H1 (cell line): ENCODE measurements around the gene SDF2L1. TPM values are rescaled to one million over a fixed set of nuclear protein-coding genes. Genes with fewer than 3 reads are reported as not detected.

ENCODE experiments used
- CTCF ChIA-PET: fragments of 300-600 bp; sonication (Branson Sonifier 250); formaldehyde crosslinking; loops from one replicate; lab custom pipeline; 2021; ENCODE audit not compliant: partially characterized antibody; lab: Charles Lee
- POLR2A ChIA-PET: fragments of 300-600 bp; sonication (Branson Sonifier 250); formaldehyde crosslinking; loops from one replicate; lab custom pipeline; 2021; ENCODE audit warnings: inconsistent platforms; ENCODE audit not compliant: partially characterized antibody; lab: Charles Lee
- DNase-seq, 2 experiments: peaks; one replicate each; pipeline versions ENCODE4 v3.0.0 to v3.0.0-alpha.2; 2010 to 2022; ENCODE audit warnings: low spot score in 2 of 2, low read depth in 1 of 2, mixed read lengths in 1 of 2
- FAIRE-seq: peaks from 2 replicates; lab custom pipeline; 2011; peaks lifted over from hg19 to GRCh38; lab: Jason Lieb, UNC
- H2AFZ ChIP-seq: 2 replicates; pipeline ENCODE4 v1.8.1; 2012; ENCODE audit warnings: low read length, inconsistent platforms
- H2AK5ac ChIP-seq: 2 replicates; pipeline ENCODE4 v1.6.1; 2013; ENCODE audit warnings: low read depth, low read length
- H2BK120ac ChIP-seq: replicated peaks from 2 replicates; pipeline ENCODE3; 2013; ENCODE audit warnings: low read depth, low read length, inconsistent platforms
- H2BK12ac ChIP-seq: 2 replicates; pipeline ENCODE4 v1.6.1; 2013; ENCODE audit warnings: low read depth, low read length
- H2BK15ac ChIP-seq: 2 replicates; pipeline ENCODE4 v1.6.1; 2013; ENCODE audit warnings: low read length
- H2BK20ac ChIP-seq: 2 replicates; pipeline ENCODE4 v1.6.1; 2013; ENCODE audit warnings: low read length
- H2BK5ac ChIP-seq: 2 replicates; pipeline ENCODE4 v1.6.1; 2013; ENCODE audit warnings: low read depth, low read length
- H3K14ac ChIP-seq: 2 replicates; pipeline ENCODE4 v1.6.1; 2013; ENCODE audit warnings: inconsistent platforms; ENCODE audit not compliant: insufficient read length
- H3K18ac ChIP-seq: 2 replicates; pipeline ENCODE4 v1.6.1; 2013; ENCODE audit warnings: low read length; ENCODE audit errors: extremely low read depth
- H3K23ac ChIP-seq: 2 replicates; pipeline ENCODE4 v1.6.1; 2013; ENCODE audit warnings: inconsistent platforms; ENCODE audit not compliant: insufficient read length
- H3K23me2 ChIP-seq: 2 replicates; pipeline ENCODE4 v1.6.1; 2013; ENCODE audit warnings: low read depth, low read length
- H3K27ac ChIP-seq: 2 replicates; pipeline ENCODE4 v1.6.1; 2011; ENCODE audit warnings: low read depth, low read length, inconsistent platforms
- H3K27me3 ChIP-seq, 4 experiments: replicated peaks in 1 of 4; 1 replicate in 1 of 4; 2 replicates in 3 of 4; pipeline versions ENCODE4 v1.6.1 to v1.8.1; 2011 to 2013; ENCODE audit warnings: low read length in 3 of 4, mild to moderate bottlenecking in 3 of 4, inconsistent platforms in 2 of 4, mixed read lengths in 2 of 4, moderate library complexity in 1 of 4; ENCODE audit not compliant: control insufficient read depth in 3 of 4, insufficient read depth in 3 of 4; ENCODE audit errors: extremely low read depth in 1 of 4
- H3K36me3 ChIP-seq, 4 experiments: 2 replicates each; pipeline versions ENCODE4 v1.6.1 to v1.8.1; 2011 to 2013; ENCODE audit warnings: mild to moderate bottlenecking in 4 of 4, low read length in 3 of 4, moderate library complexity in 2 of 4, control low read depth in 1 of 4, inconsistent platforms in 1 of 4; ENCODE audit not compliant: insufficient read depth in 4 of 4, control insufficient read depth in 2 of 4
- H3K4ac ChIP-seq: replicated peaks from 2 replicates; pipeline ENCODE3; 2013; ENCODE audit warnings: low read length, low read depth, mixed read lengths, inconsistent platforms; ENCODE audit not compliant: insufficient read length
- H3K4me1 ChIP-seq, 4 experiments: replicated peaks in 1 of 4; 1 replicate in 1 of 4; 2 replicates in 3 of 4; pipeline versions ENCODE4 v1.6.1 to v1.8.1; 2011 to 2013; ENCODE audit warnings: low read length in 3 of 4, inconsistent platforms in 2 of 4, mixed read lengths in 1 of 4; ENCODE audit not compliant: insufficient read depth in 4 of 4, control insufficient read depth in 3 of 4
- H3K4me2 ChIP-seq, 2 experiments: 2 replicates each; pipeline versions ENCODE4 v1.6.1 to v1.8.1; 2011 to 2013; ENCODE audit warnings: low read depth in 2 of 2, low read length in 2 of 2, control low read depth in 1 of 2, inconsistent platforms in 1 of 2, mild to moderate bottlenecking in 1 of 2; ENCODE audit not compliant: insufficient read depth in 1 of 2
- H3K4me3 ChIP-seq, 4 experiments: fragments of 200-600, 300-600 bp in 1 of 4; sonication (generic), shearing (Covaris generic), sonication (Bioruptor Twin) in 1 of 4; 2 replicates each; pipeline versions ENCODE4 v1.5.1 to v1.8.1; 2011 to 2016; ENCODE audit warnings: low read length in 4 of 4, low read depth in 3 of 4, control low read depth in 2 of 4, inconsistent platforms in 2 of 4, mild to moderate bottlenecking in 2 of 4, mixed read lengths in 1 of 4, moderate library complexity in 1 of 4; ENCODE audit not compliant: insufficient read depth in 2 of 4; ENCODE audit errors: extremely low read depth in 1 of 4
- H3K56ac ChIP-seq: replicated peaks from 2 replicates; pipeline ENCODE3; 2013; ENCODE audit warnings: low read depth, mild to moderate bottlenecking, mixed read lengths, low read length, inconsistent platforms; ENCODE audit not compliant: insufficient read length
- H3K79me1 ChIP-seq: 2 replicates; pipeline ENCODE4 v1.6.1; 2013; ENCODE audit warnings: low read depth, low read length, control low read depth
- H3K79me2 ChIP-seq, 2 experiments: 2 replicates each; pipeline versions ENCODE4 v1.6.1 to v1.8.1; 2012 to 2013; ENCODE audit warnings: low read length in 2 of 2, mild to moderate bottlenecking in 2 of 2, inconsistent platforms in 1 of 2; ENCODE audit not compliant: insufficient read depth in 2 of 2, control insufficient read depth in 1 of 2
- H3K9ac ChIP-seq, 4 experiments: replicated peaks in 1 of 4; 1 replicate in 1 of 4; 2 replicates in 3 of 4; pipeline versions ENCODE4 v1.6.1 to v1.8.1; 2011 to 2013; ENCODE audit warnings: low read depth in 3 of 4, low read length in 3 of 4, control low read depth in 2 of 4, mild to moderate bottlenecking in 2 of 4, moderate library complexity in 2 of 4, inconsistent platforms in 1 of 4; ENCODE audit errors: extremely low read depth in 1 of 4
- H3K9me3 ChIP-seq, 2 experiments: 2 replicates each; pipeline versions ENCODE4 v1.6.1 to v1.8.1; 2012 to 2013; ENCODE audit warnings: mild to moderate bottlenecking in 2 of 2, moderate library complexity in 2 of 2, control low read depth in 1 of 2, inconsistent platforms in 1 of 2, low read depth in 1 of 2, low read length in 1 of 2, mixed read lengths in 1 of 2; ENCODE audit not compliant: insufficient read depth in 2 of 2
- H4K20me1 ChIP-seq, 2 experiments: replicated peaks in 1 of 2; 2 replicates each; pipeline versions ENCODE3 to v1.8.1; 2011 to 2013; ENCODE audit warnings: inconsistent platforms in 2 of 2, low read length in 2 of 2, mild to moderate bottlenecking in 1 of 2; ENCODE audit not compliant: insufficient read depth in 2 of 2, control insufficient read depth in 1 of 2
- H4K5ac ChIP-seq: 2 replicates; pipeline ENCODE4 v1.6.1; 2013; ENCODE audit warnings: low read length, low read depth, mixed read lengths, inconsistent platforms; ENCODE audit not compliant: insufficient read length
- H4K8ac ChIP-seq: 2 replicates; pipeline ENCODE4 v1.8.0; 2013; ENCODE audit warnings: mild to moderate bottlenecking, moderate library complexity, low read length, inconsistent platforms; ENCODE audit not compliant: insufficient read depth; ENCODE audit errors: extremely low read depth
- H4K91ac ChIP-seq: replicated peaks from 2 replicates; pipeline ENCODE3; 2013; ENCODE audit warnings: low read length, mixed read lengths, inconsistent platforms; ENCODE audit not compliant: insufficient read length
- ATF2 ChIP-seq: IDR thresholded peaks from 2 replicates; pipeline ENCODE4 v1.6.1; 2012; ENCODE audit warnings: low read length, inconsistent platforms
- BCL11A ChIP-seq, 2 experiments: IDR thresholded peaks; one replicate each; pipeline ENCODE4 v1.6.1; 2011; ENCODE audit warnings: low read depth in 2 of 2, low read length in 2 of 2, mild to moderate bottlenecking in 2 of 2
- EP300 ChIP-seq, 2 experiments: IDR thresholded peaks; 1 replicate in 1 of 2; 2 replicates in 1 of 2; pipeline ENCODE4 v1.6.1; 2011 to 2012; ENCODE audit warnings: low read depth in 2 of 2, low read length in 2 of 2, mild to moderate bottlenecking in 2 of 2, borderline replicate concordance in 1 of 2, inconsistent platforms in 1 of 2, moderate library complexity in 1 of 2
- EZH2 ChIP-seq: fragments of 200-600 bp; sonication (generic); IDR thresholded peaks from 2 replicates; pipeline ENCODE4 v1.7.1; 2012; ENCODE audit warnings: low read depth, mild to moderate bottlenecking, moderate library complexity, low read length, inconsistent platforms; ENCODE audit not compliant: severe bottlenecking
- GTF2F1 ChIP-seq: IDR thresholded peaks from 2 replicates; pipeline ENCODE4 v1.6.1; 2012; ENCODE audit warnings: low read depth, low read length, improper control_type of control experiment, borderline replicate concordance
- HDAC6 ChIP-seq: IDR thresholded peaks from one replicate; pipeline ENCODE4 v1.7.1; 2012; ENCODE audit warnings: low read depth, mild to moderate bottlenecking, inconsistent platforms, low read length, moderate library complexity
- TAF7 ChIP-seq: optimal IDR thresholded peaks from 2 replicates; pipeline ENCODE3; 2011; ENCODE audit warnings: low read depth, mild to moderate bottlenecking, inconsistent platforms, low read length, moderate library complexity, borderline replicate concordance
- TEAD4 ChIP-seq: IDR thresholded peaks from 2 replicates; pipeline ENCODE4 v1.6.1; 2012; ENCODE audit warnings: low read depth, low read length, inconsistent platforms, mixed read lengths
- ZNF274 ChIP-seq: IDR thresholded peaks from 2 replicates; pipeline ENCODE4 v1.7.0; 2012; ENCODE audit warnings: low read length, borderline replicate concordance; ENCODE audit errors: extremely low read depth
- WGBS, 2 experiments: shearing (Covaris generic) in 1 of 2; methylation state at CpG; one replicate each; pipeline versions ENCODE4 v1.1.6 to v1.1.7; 2013 to 2015; ENCODE audit warnings: low lambda C conversion rate in 2 of 2, mixed read lengths in 2 of 2, inconsistent platforms in 1 of 2, low coverage in 1 of 2, missing lambda C conversion rate in 1 of 2; ENCODE audit not compliant: insufficient replicate concordance in 2 of 2, insufficient coverage in 1 of 2, insufficient read length in 1 of 2; ENCODE audit errors: extremely low coverage in 1 of 2, missing lambda C conversion rate in 1 of 2; 5-methylcytosine and 5-hydroxymethylcytosine counted together
- polyA plus RNA-seq, 7 experiments: library from polyadenylated mRNA; depleted of rRNA in 3 of 7; stranded (reverse) in 5 of 7; unstranded in 2 of 7; fragments of >200 nt in 5 of 7; fragments of 200-250 nt in 2 of 7; gene quantifications; 1 replicate in 5 of 7; 2 replicates in 1 of 7; 4 replicates in 1 of 7; pipeline versions ENCODE4 v1.2.1 to v1.2.3, GENCODE V29; 2011 to 2013; ENCODE audit warnings: missing spikeins in 2 of 7, mixed read lengths in 2 of 7
- total RNA-seq: library from RNA; stranded (reverse); fragmentation: NEBNext Ultra II Directional; extraction: Animal tissue kit (Norgen Biotek cat#: 25700); gene quantifications from 2 replicates; pipeline ENCODE4 v1.2.1, GENCODE V29; 2021

Gene SDF2L1
- total and polyA plus RNA-seq, 2 of the 8 experiments (the other 6 are each of a cell fraction or from before 2014, with no cell fraction given): 51.1 to 59.6 TPM

- Histone ChIP-seq H2BK120ac (no peak overlapping the region), H3K23ac (no peak overlapping the region), H3K79me1 (0 out of 2 replicates have a peak, but pooled peaks cover 5% of the 10 kb centered on the region), H3K18ac (peak overlapping the region; percentile 78), H3K4me2 (peak overlapping the region; percentile 89 to 95), H4K5ac (peak overlapping the region; percentile 41), H2BK20ac (no peak overlapping the region), H3K56ac (peak overlapping the region; percentile 10), H3K79me2 (peaks cover 0 to 4% of the 10 kb centered on the region in 2 experiments; a peak in 1 of 4 replicates), H4K91ac (no peak overlapping the region), H2BK12ac (no peak overlapping the region), H2BK15ac (no peak overlapping the region), H3K27me3 (no peaks in the 10 kb centered on the region; a peak in 1 of 7 replicates), H3K27ac (peak overlapping the region; percentile 48; the same call in 1 of the 2 replicates), H3K9me3 (no peaks in the 10 kb centered on the region), H2BK5ac (peak overlapping the region; percentile 71; the same call in 1 of the 2 replicates), H3K9ac (peak overlapping the region in 1 of 4 experiments; percentile 4; a peak in 1 of 7 replicates), H4K20me1 (peaks cover 9 to 11% of the 10 kb centered on the region in 2 experiments), H2AFZ (no peak overlapping the region), H3K36me3 (peaks cover 10 to 18% (median 14%) of the 10 kb centered on the region in 4 experiments; a peak in 6 of 8 replicates), H4K8ac (peak overlapping the region; percentile 63), H3K4me3 (peak overlapping the region; percentile 41 to 64 (median 52)), H3K4me1 (peaks cover 0 to 14% (median 6%) of the 10 kb centered on the region in 4 experiments; a peak in 6 of 7 replicates), H3K23me2 (peaks cover 11% of the 10 kb centered on the region; the same call in 1 of the 2 replicates), H3K14ac (no peak overlapping the region), H2AK5ac (no peak overlapping the region), H3K4ac (no peak overlapping the region)
- ChIA-PET CTCF (interaction anchor here (0.8 to 1.7 kb wide), 5 partner anchors 11 to 33 kb away, joined by 3 to 9 read pairs (median 3); no protein-coding TSS in a partner anchor), POLR2A (interaction anchor here (0.7 to 2.2 kb wide), 17 partner anchors 8 to 264 kb away, joined by 3 to 16 read pairs (median 4); partner anchors contain the start of genes PPIL2, SDF2L1 and YDJC)
- FAIRE-seq (no peak), DNase-seq (peak in 1 of 2 experiments; percentile 92)
- 2% methylated on average over 56 of the region's 79 CpGs; no CpG with 5 or more reads in 1 of the 2 experiments for WGBS, 2 experiments
- no peak for TF ChIP-seq HDAC6
- TF ChIP-seq GTF2F1: no peak
- TF ChIP-seq ZNF274: no peak
- TF ChIP-seq TEAD4: no peak
- no peak for TF ChIP-seq EP300 (IDR thresholded peaks at IDR 0.05; ENCODE audit: borderline replicate concordance in 1 of 2, low read depth in 2 of 2, low read length in 2 of 2)
- TF ChIP-seq EZH2: no peak
- no peak for TF ChIP-seq BCL11A (IDR thresholded peaks at IDR 0.05; ENCODE audit: low read depth in 2 of 2, low read length in 2 of 2)
- TF ChIP-seq TAF7: no peak
- TF ChIP-seq ATF2: no peak
Measured at GRCh38 chr22:21657360-21658032, 15.4 kb downstream of the SDF2L1 start.
